Measurements from ENCODE around the gene PTGER1. TPM values are rescaled to one million over a fixed set of nuclear protein-coding genes. Genes with fewer than 3 reads are reported as not detected.

PTGER1 gene
- total RNA-seq, 1 experiment from 2014 or later: 0.20 TPM

DNA sequence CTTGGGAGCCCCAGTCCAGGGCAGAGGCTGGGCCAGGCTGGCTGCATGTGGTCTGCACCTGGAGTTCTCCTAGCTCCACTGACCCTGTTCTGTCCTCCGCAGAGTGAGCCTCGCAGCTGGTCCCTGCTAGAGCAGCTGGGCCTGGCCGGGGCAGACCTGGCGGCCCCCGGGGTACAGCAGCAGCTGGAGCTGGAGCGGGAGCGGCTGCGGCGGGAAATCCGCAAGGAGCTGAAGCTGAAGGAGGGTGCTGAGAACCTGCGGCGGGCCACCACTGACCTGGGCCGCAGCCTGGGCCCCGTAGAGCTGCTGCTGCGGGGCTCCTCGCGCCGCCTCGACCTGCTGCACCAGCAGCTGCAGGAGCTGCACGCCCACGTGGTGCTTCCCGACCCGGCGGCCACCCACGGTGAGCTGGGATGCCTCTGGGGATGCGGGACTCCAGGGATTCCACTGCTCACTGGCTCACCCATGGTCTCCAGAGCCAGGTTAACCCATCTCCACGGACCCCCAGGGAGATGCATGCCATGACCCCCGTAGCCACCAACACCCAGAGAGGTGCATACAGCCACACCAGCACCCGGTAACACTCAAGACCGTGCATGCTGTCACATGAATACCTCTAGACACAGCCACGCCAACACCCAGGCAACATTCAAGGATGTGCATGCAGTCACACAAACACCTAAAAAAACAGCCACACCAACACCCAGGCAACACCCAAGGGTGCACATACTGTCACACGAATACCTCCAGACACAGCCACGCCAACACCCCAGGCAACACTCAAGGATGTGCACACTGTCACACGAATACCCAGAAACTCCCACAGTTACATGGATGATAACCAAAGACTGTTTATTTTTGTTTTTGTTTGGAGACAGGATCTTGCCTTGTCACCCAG is 33.9 kb downstream of the PTGER1 start:
- CTCF ChIA-PET: no interaction called here

DNA sequence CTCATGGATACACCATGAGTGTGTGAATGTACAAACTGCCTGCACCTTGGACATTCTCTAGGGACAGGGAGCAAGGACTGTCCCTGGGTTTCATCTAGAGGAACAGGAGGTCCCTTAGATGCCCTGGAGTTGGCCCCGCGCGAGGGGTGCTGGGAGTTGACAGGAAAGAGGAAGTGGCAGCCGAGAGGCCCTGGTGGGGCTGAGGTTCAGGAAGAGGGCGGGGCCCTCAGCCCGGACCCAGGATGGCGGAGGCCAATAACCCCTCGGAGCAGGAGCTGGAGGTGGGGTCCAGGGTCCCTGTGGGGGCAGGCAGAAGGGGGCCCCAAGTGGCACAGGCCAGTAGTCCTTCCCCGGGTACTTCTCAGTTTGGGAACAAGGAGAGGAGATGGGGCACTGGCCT is 35.1 kb downstream of the PTGER1 start:
- Mint-ChIP-seq H3K9me3 (ENCODE audit: unreplicated experiment) (no peaks in the 10 kb centered on the region), H3K4me3 (ENCODE audit: unreplicated experiment) (no peak overlapping the region), H3K27ac (ENCODE audit: unreplicated experiment) (no peak overlapping the region), H3K4me1 (ENCODE audit: low read depth, unreplicated experiment) (peaks cover 3% of the 10 kb centered on the region), H3K36me3 (ENCODE audit: insufficient read depth, unreplicated experiment) (peaks cover 37% of the 10 kb centered on the region), H3K27me3 (ENCODE audit: insufficient read depth, unreplicated experiment) (no peaks in the 10 kb centered on the region)
- no peak for DNase-seq
- Histone ChIP-seq H3K27me3 (replicated peaks; ENCODE audit: control insufficient read depth, insufficient read depth, low read length) (no peaks in the 10 kb centered on the region), H3K4me3 (ENCODE audit: low read depth, low read length) (no peak overlapping the region), H3K4me1 (peaks cover 2% of the 10 kb centered on the region), H3K9me3 (no peaks in the 10 kb centered on the region), H3K36me3 (ENCODE audit: control insufficient read depth, insufficient read depth, low read length) (peaks cover 6% of the 10 kb centered on the region)
- TF ChIP-seq, protein P1, sequence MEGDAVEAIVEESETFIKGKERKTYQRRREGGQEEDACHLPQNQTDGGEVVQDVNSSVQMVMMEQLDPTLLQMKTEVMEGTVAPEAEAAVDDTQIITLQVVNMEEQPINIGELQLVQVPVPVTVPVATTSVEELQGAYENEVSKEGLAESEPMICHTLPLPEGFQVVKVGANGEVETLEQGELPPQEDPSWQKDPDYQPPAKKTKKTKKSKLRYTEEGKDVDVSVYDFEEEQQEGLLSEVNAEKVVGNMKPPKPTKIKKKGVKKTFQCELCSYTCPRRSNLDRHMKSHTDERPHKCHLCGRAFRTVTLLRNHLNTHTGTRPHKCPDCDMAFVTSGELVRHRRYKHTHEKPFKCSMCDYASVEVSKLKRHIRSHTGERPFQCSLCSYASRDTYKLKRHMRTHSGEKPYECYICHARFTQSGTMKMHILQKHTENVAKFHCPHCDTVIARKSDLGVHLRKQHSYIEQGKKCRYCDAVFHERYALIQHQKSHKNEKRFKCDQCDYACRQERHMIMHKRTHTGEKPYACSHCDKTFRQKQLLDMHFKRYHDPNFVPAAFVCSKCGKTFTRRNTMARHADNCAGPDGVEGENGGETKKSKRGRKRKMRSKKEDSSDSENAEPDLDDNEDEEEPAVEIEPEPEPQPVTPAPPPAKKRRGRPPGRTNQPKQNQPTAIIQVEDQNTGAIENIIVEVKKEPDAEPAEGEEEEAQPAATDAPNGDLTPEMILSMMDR (IDR thresholded peaks at IDR 0.05; ENCODE audit: insufficient read depth in 1 of 2, low read depth in 1 of 2, low read length in 1 of 2, severe bottlenecking in 1 of 2, unreplicated experiment in 1 of 2): no peak
- intact Hi-C loops (cut with micrococcal nuclease; ENCODE audit: unreplicated experiment): no loop called here
- CTCF ChIA-PET: interaction anchor here (1.3 kb wide), 1 partner anchor 32 kb away, joined by 3 read pairs; no protein-coding TSS in a partner anchor
- BruUV-seq (replicated peaks): no TSS peak
- POLR2A ChIA-PET: no interaction called here

More for the DNA sequence above, 33.9 kb downstream of the PTGER1 start:
- POLR2A ChIA-PET: no interaction called here
- Mint-ChIP-seq H3K27ac (ENCODE audit: unreplicated experiment) (no peak overlapping the region), H3K9me3 (ENCODE audit: unreplicated experiment) (no peaks in the 10 kb centered on the region), H3K4me1 (ENCODE audit: low read depth, unreplicated experiment) (no peaks in the 10 kb centered on the region), H3K27me3 (ENCODE audit: insufficient read depth, unreplicated experiment) (no peaks in the 10 kb centered on the region), H3K36me3 (ENCODE audit: insufficient read depth, unreplicated experiment) (peaks cover 39% of the 10 kb centered on the region), H3K4me3 (ENCODE audit: unreplicated experiment) (no peak overlapping the region)
- no peak for DNase-seq
- peaks cover 6% of the 10 kb centered on the region for H3K36me3 ChIP-seq (ENCODE audit: control insufficient read depth, insufficient read depth, low read length)
- H3K9me3 ChIP-seq: no peaks in the 10 kb centered on the region
- TF ChIP-seq, protein P1 (IDR thresholded peaks at IDR 0.05; ENCODE audit: insufficient read depth in 1 of 2, low read depth in 1 of 2, low read length in 1 of 2, severe bottlenecking in 1 of 2, unreplicated experiment in 1 of 2): no peak
- no peaks in the 10 kb centered on the region for H3K27me3 ChIP-seq (replicated peaks; ENCODE audit: control insufficient read depth, insufficient read depth, low read length)
- H3K4me1 ChIP-seq: no peaks in the 10 kb centered on the region
- BruUV-seq (replicated peaks): no TSS peak
- H3K4me3 ChIP-seq (ENCODE audit: low read depth, low read length): no peak overlapping the region
- intact Hi-C loops (cut with micrococcal nuclease; ENCODE audit: unreplicated experiment): no loop called here

DNA sequence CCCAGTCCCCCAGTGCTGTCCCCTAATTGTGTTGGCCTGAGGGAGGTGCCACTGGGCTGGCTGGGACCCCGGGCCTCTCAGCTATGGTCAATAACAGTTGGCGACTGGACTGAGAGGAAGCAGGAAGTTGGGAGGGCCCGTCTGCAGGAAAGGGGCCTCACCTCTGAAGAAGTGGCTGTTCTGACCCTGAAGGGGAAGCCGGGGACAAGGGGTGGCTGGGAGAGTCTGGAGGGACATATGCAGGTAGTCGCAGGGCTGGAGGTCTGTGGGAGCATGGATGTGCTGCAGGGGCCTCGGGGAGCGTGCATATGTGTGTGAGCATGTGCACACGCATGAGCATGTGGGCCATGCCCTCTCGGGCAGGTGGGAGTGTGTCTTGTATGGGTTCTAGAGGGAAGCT is 36.1 kb downstream of the PTGER1 start:
- intact Hi-C loops (cut with micrococcal nuclease; ENCODE audit: unreplicated experiment): no loop called here
- peaks cover 4% of the 10 kb centered on the region for H3K36me3 ChIP-seq (ENCODE audit: control insufficient read depth, insufficient read depth, low read length)
- peaks cover 9% of the 10 kb centered on the region for H3K4me1 Mint-ChIP-seq (ENCODE audit: low read depth, unreplicated experiment)
- TF ChIP-seq, protein P1 (IDR thresholded peaks at IDR 0.05; ENCODE audit: insufficient read depth in 1 of 2, low read depth in 1 of 2, low read length in 1 of 2, severe bottlenecking in 1 of 2, unreplicated experiment in 1 of 2): no peak
- no peak overlapping the region for H3K4me3 Mint-ChIP-seq (ENCODE audit: unreplicated experiment)
- BruUV-seq (replicated peaks): no TSS peak
- ChIA-PET CTCF (interaction anchor here (1.3 kb wide), 1 partner anchor 33 kb away, joined by 3 read pairs; no protein-coding TSS in a partner anchor), POLR2A (no interaction called here)
- H3K9me3 ChIP-seq: no peaks in the 10 kb centered on the region
- H3K9me3 Mint-ChIP-seq (ENCODE audit: unreplicated experiment): no peaks in the 10 kb centered on the region
- no peak overlapping the region for H3K4me3 ChIP-seq (ENCODE audit: low read depth, low read length)
- peaks cover 12% of the 10 kb centered on the region for H3K4me1 ChIP-seq
- DNase-seq: no peak
- no peaks in the 10 kb centered on the region for H3K27me3 ChIP-seq (replicated peaks; ENCODE audit: control insufficient read depth, insufficient read depth, low read length)
- H3K36me3 Mint-ChIP-seq (ENCODE audit: insufficient read depth, unreplicated experiment): peaks cover 28% of the 10 kb centered on the region
- no peak overlapping the region for H3K27ac Mint-ChIP-seq (ENCODE audit: unreplicated experiment)
- H3K27me3 Mint-ChIP-seq (ENCODE audit: insufficient read depth, unreplicated experiment): no peaks in the 10 kb centered on the region

Data from Caco-2 (cell line).